HG03064 (cell line): ENCODE measurements around the gene PXMP4.

Experiments
- ATAC-seq: cut with Tn5 transposase; IDR thresholded peaks from one replicate; pipeline ENCODE4 v1.9.1; 2021; ENCODE audit warnings: low read depth; ENCODE audit not compliant: unreplicated experiment

Gene PXMP4

DNA sequence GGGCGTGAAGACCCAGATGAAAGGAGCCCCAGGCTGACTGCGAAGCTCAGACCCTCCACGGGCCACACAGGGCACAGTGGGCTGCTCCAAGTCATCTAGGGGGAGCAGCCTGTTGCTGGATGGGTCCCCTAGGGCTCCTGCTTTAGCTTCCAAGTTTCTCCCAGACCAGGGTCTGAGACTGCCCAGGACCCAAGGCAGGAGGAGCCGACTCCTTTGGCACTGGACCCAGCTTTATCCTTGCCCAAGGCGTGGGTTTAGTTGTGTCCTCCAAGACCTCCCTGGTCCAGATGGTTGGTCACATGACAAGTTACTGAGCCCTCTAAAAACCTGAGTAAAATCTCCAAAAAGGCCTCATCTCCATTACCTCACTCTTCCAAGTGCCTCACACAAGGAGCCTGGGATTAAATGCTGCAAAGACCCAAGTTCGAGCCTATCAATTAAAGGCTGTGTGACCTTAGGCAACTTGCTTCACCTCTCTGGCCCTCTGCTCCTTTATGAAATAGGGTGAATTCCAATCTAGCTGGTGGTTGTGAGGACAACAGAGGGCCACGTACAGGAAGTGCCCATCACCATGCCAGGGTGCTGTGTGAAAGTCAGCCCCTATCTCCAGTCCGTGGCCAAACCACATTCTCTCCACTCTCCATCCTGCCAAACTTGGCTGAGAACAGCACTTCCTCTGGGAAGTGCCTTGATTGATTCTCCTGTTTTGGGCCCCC, 48.4 kb downstream of the PXMP4 start:
- no peak for ATAC-seq

DNA sequence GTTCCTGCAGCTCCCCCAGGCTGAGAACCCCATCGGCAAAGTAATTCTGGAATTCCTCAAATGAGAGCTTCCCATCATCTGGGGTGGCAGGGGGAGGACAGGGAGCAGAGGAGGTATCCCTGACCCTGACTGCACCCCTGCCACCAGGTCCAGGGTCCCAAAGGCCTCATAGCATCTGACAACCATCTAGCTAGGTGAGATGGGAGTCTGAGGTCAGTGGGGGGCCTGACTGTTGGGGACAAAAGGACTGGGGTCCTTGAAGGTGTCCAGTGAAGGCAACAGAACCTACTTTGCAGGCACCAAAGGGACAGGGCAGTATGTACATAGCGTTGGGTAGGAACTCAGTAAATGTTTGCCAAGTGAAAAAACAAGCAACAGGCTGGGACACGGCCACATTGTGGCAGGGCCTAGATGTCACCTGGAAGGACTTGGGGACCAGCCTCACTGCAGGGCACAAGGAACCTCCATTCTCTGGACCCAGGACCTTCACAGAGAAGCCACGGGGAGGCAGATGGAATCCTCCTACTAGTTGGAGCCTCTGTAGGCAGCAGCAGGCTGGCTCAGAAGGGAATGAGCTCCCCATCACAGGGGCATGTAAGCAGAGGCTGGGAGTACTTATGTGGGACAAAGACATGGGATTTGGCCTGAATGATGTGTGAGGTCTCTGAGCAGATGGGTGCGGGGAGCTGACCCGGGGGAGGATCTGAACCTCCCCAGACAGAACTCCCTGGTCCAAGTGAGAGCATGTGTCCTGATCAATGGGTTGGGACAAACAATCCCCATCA, 49.2 kb downstream of the PXMP4 start:
- no peak for ATAC-seq

DNA sequence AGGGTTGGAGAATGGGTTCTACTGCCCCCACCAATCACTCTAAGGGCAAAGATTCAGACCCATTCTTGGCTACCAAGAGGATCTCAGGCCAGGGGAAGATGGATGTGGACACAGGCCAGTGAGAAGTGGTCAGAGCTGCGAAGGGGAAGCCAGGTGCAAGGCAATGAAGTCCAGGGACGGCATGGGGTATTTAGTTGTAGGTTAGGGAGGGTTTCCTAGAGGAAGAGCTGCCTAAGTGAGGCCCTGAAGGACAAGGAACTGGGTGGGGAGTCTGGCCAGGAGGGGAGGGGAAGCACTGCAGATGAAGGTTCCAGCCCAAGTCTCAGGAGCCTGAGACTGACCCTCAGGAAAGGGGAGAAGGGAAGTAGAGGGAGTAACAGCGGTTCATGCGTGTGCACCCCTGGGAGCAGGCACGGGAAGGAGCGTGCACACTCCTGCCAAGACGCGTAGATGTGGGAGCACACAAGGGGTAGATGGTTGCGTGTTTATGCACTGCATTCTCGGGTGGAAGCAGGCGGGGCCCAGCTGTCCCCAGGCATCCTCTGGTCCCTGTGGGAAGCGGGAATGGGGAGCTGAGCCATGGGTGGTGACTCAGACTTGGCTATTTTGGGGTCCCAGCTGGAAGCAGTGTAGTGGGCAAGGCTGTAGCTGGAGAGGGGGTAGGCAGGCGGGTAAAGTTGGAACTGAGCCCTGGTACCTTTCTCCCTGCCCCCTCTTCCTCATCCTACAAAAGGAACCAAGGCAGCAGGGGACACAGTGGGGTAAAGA, 50.1 kb downstream of the PXMP4 start:
- ATAC-seq, result no peak

DNA sequence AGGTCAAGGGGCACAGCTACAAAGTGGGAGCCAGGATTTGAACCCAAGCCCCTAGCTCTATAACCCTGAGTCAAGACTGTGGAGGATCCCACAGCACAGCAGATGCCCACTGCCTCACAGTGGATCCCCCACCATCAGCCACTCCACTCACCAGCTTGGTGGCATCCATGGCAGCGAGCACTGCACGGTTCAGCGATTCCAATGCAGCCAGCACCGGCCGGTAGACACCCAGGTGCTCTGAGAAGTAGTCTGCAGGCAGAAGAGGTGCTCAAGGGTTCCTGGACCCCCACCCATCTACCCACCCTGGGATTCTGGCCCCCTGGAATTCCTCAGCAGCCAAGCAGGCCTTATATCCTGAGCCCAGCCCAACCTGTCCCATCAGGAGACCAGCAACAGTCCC, 50.9 kb downstream of the PXMP4 start:
- ATAC-seq, result no peak

DNA sequence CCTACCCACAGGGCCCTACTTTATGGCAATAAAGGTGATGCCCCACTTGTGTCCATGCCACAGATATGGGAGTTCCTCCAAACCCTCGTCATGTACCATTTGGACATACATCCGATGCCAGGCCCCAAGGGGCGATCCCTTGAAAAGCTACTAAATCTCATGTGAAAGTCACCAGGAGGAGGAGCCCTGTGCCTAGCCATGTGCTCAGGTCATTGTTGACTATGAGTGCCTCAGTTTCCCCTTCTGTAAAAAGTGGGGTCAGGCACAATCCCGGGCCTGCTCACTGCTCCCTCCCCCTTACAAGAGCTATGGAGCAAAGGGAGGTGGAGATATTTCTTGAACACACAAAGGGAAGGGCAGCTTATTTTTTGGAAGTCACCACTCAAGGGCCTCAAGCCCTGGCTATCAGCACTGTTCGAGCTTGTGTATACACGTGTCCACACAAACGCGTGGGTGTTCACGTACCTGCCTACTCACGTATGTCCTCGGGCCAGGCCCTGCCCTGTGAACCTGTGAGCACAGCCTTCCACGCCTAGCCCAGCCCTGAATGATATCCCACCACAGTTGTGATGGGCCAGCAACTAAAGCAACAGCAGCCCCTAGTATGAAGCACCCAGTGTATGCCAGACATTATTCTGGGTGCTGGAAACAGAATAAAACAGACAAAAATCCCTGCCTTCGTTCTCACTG, 51.5 kb downstream of the PXMP4 start:
- no peak for ATAC-seq

DNA sequence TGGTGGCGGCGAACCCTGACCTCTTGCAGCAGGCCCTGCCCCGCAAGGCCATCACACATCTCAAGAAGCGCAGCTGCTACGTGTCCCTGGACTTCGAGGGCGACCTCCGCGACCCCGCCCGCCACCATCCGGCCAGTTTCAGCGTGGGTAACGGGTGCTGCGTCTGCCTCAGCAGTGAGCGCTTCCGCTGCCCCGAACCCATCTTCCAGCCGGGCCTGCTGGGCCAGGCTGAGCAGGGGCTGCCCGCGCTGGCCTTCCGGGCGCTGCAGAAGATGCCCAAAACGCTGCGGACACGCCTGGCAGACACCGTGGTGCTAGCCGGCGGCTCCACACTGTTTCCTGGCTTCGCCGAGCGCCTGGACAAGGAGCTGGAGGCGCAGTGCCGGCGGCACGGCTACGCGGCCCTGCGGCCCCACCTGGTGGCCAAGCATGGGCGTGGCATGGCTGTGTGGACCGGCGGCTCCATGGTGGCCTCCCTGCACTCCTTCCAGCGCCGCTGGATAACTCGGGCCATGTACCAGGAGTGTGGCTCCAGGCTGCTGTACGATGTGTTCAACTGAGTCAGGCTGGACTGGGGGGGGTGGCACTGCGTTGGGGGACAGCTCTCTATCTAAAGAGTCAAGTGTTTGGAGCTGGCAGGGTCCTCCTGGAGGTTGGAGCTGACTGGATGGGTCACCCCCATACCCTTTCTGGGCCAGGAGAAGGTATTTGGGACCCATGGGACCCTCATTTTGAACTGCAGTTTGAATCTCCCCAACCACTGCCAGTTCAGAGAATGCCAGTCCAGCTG, 52.2 kb downstream of the PXMP4 start:
- ATAC-seq, result no peak

DNA sequence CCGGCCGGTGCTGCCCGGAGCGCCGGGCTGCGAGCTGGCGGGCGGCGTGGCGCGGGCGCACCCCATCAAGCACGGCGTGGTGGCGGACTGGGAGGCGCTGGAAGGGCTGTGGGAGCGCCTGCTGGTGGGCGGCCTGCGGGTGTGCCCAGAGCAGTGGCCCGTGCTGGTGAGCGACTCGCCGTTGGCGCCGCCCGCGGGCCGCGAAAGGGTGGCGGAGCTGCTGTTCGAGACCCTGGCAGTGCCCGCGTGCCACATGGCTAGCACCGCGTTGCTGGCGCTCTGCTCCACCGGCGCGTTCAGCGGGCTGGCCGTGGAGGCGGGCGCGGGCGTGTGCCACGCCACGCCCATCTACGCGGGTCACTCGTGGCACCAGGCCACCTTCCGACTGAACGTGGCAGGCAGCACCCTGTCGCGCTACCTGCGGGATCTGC, 52.9 kb downstream of the PXMP4 start:
- peak; percentile 13 for ATAC-seq

DNA sequence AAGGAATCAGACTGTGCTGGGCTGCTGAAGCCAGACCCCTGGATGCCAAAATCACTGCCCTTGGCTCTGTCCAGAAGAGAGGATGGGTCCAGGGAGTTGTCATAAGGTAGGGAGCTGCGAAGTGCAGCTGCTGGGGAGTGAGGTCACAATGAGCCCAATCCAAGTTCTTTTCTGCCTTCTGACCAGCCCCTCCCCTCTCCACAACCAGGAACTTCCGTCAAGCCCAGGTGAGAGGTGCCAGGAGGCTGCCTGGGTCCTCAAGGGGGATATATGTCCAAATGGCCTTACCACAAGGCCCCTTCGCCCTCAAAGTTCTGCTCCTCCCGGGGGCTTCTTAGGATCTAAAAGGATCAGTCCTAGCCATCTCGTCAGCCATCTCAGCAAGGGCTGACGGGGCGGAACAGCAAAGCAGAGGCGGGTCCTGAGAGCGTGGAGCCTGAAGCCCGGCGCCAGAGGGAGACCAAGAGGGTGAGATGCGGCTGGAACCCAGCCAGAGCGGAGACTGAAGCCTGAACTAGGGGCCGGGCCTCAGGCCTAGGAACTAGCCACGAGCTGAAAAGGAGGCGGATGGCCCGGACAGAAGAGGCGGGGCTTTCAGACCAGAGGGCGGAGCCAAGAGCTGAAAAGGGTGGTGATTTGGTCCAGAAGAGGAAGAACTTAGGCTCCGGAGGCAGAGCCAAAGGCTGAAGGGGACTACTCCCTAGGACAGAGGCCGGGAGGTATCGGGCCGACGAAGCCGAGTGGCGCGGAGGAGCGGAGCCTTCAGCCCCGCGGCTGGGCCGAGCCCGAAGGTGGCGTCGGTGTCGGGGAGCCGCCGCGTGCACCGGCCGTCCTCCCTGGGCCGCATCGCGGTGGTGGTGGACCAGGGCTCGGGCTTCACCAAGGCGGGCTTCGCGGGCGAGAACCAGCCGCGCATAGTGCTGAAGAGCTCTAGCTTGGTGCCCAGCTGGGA, 53.5 kb downstream of the PXMP4 start, which contains the start of gene ACTL10:
TSS of gene ACTL10 (plus strand) at position 651 of the 952 bp plus-strand sequence. CDS start 555 bp downstream, outside the sequence.
- peak; percentile 51 for ATAC-seq

DNA sequence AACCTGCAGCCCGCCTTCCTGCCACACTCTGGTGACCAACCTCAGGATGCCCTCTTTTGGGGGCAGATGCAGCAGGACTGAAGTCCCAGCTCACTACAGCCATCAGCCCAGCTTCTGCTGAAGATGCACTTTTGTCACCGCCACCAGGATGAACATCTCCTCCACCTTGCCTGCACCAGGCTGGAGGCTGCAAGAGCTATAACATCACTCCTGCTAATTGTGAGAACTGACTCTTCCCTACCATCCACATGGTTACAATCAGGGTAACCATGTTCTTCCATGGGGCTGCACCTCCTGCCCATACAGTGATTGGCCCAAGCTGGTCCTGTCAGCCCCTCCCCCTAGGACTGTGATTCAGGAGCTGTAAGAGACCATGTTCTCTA, 55.4 kb downstream of the PXMP4 start:
- no peak for ATAC-seq

DNA sequence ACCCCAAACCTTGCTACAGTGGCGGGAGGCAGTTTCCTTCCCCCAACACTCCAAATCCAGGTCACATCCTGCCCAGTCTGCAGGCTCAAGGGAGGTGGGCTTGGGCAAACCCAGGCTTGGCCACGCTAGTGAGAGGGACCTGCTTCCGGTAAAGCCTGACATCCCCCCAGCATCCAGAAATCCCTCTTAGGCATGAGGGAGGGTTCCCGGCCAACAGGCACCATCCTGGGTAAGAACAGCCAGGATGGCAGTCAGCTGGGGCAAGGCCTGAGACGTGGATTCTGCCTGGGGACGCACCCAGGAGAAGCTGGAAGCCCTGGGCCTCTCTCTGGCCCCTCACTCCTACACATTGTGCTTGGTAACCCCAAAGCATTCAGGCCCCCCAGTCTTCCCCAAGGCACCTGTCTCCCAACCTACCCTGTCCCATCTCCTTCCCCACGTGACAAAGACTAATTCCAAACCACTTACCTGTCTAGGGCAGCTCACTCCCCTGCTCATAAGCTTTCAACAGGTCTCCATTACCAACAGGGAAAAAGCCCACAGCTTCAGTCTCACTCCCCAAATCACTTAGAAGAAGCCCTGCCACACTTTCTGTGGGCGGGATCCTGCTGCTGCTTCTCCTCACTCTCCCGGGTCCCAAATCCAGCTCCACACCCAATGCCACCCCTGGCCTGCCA, 55.9 kb downstream of the PXMP4 start:
- ATAC-seq, result no peak

DNA sequence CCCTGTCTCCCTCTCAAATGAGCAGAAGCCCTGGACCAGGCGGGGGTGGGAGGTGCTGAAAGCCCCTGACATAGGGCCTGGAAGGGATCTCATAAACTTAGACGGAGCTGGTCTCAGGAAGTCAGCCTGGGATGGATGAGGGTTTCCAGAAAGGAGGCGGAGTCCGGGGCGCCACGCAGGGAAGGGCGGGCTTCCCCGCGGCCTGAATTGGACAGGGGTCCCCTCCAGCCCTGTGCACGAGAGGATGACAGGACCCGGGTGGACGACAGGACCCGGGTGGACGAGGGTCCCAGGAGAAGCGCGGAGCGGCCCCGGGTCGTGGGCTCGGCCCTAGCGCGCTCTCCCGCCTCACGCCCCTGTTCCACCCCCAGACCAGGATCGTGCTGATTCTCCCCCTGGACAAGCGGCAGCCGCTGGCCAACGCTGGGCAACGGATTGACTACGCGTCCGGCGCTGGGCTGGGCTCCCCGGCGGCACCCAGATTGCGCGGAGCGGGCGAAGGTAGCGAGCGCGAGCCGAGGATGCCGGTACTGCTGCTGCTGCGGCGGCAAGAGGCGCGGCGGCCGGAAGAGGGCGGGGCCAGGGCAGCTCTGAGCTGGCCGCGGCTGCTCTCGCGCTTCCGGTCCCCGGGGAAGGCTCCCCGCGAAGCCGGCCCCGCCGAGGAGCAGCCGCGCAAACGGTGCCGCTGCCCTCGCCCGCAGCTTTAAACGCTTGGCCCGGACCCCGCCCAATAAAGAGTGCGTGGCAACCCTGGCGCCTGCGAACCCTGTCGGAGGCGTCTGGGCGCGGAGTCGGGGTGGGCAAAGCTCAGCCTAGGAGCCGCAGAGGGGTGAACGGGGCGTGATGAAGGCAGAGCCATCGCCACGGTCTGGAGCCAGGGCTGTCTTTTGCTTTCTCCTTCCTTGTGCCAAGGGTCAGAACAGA, 56.7 kb downstream of the PXMP4 start:
- ATAC-seq, result no peak

DNA sequence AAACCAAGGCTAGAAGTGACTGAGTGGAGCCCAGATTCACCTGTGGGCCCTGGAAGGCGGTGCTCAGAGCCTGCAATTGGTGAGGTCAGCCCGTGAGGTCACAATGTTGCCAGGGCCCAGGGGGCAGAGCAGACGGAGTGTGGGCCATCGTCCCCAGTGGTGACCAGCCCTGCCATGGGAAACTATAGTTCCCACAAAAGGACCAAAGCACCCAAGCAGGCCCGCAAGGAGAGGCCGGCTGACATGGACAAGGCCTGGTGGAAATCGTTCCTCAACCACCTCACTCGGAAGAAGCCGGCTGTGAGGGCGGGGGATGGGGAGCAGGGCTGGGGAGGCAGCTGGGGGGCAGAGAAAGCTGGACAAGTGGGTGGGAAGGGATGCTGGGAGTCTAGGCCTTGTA, 57.9 kb downstream of the PXMP4 start, which contains the start of gene C20orf144:
TSS of gene C20orf144 (plus strand) at position 156 of the 400 bp plus-strand sequence. CDS start at position 175, 19 bp downstream.
- ATAC-seq, result no peak

DNA sequence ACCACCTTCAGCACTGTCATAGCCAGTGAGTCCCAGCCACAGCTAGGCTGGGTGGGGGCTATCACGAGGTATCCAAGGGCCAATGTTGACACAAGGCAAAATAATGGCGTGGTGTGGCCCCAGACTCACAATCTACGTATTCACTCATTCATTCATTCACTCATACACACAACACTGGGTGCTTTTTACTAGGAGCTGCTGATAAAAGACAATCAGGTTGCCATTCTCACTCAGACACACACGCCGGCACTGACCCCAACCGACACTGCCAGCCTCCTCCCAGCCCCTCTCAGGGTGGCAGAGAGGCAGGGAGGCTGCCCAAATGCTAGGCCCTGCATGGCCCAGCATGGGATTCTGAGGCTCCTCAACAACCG, 59.4 kb downstream of the PXMP4 start:
- ATAC-seq, result no peak

DNA sequence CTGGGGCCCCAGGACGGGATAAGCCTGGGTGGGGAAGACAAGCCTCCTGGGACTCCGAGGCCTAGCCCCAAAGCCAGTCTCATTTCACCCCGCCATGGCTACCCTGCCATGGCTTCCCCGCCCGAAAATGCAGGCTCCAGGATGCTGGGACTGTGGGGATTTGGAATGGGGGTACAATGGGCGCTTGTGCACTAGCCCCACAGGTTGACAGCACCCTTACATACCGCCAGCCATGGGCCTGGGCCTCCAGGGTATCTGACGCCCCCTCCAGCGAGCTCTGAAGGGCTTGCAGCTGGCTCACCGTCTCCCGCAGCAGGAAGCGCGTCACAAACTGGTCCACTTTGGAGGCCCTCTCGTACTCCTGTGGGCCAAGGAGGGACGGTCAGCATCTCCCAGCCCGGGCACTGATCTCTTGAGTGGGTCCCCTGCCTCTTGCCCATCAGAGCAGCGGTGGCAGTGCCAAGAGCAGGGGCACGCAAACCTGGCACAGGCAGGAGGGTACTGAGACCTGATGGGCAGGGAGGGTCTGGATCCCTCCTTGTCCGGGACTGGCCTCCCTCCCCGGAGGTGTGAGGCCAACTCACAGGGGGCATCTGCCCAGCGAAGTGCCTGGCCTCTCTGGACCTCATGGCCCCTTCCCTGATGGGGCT, 60.0 kb downstream of the PXMP4 start:
- ATAC-seq, result no peak

DNA sequence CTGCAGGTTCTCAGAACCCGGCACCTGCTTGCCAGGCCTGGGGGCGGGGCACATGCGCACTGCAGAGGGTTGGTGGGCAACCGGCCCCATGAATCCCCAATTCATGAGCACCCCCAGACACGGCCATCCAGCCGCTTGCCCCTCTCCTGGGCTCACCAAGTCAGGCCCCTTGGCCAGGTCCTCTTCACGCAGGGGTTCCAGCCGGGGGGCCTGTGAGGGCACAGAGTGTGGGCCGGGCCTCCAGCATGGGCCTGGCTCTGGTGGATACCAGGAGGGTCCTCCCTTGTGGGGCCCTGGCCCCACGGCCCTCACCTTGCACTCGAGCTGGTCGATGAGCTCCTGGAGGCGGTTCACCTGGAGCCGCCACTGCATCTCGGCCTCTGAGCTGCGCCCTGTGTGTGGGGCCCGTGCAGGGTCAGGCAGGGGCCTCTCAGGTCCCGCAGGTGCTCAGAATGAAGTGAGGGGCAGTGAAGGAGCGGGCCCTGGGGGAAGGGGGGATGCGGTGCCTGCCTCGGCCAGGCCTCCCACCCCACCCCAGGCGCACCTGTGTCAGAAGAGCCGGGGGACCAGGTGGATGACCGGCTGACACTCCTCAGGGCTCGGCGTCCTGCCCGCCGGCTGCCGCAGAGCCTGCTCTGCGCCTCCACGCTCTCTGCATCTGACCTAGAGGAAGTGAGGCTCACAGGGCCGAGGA, 60.6 kb downstream of the PXMP4 start:
- no peak for ATAC-seq

DNA sequence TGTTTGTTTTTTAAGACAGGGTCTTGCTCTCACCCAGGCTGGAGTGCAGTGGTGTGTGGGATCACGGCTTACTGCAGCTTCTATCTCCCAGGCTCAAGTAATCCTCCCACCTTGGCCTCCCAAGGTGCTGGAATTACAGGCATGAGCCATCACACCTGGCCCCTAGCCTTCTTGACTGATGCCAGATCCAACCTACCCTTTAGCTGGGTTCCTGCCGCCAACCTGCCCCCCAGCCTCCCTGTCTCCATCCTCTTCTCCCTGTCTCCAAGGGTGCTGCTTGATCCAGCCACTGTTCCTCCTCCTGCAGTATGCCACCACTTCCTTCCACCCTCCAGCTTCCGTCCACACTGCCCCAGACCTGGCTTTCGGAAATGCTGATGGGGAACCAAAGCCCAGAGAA, 61.2 kb downstream of the PXMP4 start:
- ATAC-seq, result no peak
